ENCODE results near the gene ERG.

Gene ERG

GRCh38 chr21:38355353-38355752, 142.9 kb downstream of the ERG start:
- no peak for DNase-seq

DNA sequence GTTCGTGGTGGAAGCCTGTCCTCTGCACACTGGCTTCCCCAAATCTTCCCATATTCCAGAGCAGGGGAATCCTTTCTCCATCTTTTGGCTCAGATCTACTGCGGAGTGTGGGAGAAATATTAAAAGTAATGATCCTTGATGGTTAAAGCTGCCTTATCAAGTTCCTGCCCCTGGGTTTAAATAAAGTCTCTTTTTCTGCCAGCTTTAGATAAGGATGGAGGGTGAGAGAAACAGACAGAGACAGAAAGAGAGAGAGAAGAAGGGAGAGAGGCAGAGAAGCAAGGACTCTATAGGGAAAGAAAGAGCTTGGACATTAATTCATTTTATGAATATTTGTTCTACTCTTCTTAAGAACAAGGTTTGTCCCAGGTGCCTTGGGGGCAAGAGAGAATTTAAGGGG, 143.5 kb downstream of the ERG start:
- DNase-seq, result no peak

DNA sequence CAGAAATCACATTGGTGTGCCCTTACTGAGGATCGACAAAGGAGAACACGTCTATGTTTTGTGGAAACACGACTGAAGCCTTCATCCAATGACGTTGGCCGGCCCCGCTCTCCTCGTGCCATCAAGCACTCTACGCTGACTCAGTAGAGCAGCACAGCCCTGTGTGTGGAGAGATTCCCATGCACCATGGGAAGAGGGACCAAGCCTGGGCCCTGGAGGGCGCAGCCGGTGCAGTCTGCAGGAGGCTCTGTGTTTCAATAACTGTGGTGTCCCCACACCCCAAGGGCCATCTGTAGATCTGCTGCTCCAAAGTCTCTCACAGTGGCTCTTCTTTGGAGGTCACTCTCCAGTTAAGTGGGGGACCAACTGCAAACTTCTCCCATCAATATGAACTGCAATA, 144.0 kb downstream of the ERG start:
- DNase-seq, result no peak

DNA sequence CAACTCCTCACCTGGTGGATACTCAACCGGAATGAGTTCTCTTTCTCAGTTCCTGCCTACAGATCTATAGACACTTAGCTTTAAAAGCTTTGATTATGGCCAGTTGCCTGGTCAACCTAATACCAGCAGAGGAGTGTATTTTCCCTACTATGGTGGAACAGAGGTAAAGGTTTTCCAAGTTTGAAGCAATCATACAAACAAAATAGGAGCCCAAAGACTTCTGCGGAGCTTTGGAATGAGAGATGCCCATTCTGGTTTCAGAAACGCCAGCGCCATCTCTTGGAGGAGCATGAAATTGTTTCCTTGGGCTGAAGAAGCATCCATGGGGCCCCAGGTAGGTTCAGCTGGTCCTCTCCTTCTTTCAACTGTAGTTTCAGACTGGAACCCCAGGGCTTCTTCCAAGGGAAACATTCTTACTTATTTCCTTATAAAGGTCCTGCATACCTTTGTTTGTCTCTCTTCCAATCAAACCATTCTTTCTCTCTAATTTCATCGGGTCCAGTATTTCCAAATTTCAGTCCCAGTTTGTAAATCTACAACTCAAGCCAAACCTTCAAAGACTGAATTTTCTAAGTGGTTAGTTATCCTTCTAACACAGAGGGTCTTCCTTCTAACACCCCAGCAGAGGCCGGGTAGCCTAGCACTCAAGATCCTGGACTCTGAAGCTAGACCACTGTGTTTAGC, 145.6 kb downstream of the ERG start:
- peak; percentile 58 for DNase-seq

GRCh38 chr21:38351961-38352521, 146.2 kb downstream of the ERG start:
- DNase-seq, result peak; percentile 18

- no peak for DNase-seq
These were observed 146.9 kb downstream of the ERG start for GRCh38 chr21:38351176-38351959.

DNA sequence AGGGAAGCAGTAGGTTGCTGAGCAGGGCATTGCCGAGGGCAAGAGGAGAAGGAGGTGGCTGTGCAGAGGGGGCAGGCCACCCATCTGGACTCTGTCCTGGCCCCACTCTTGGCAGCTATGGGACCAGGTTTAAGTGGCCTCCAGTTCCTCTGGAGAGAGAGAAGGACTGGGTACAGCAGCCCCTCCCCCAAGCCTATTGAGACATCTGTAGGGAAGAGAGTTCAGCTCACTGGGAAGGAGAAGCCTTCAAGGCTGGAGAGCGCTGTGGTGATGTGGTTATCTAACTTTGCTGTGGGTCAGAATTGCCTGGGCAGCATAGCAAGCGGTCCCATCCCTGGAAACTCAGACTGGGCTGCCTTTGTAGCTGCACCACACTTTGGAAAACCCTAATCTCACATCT, 147.6 kb downstream of the ERG start:
- DNase-seq, result no peak

DNA sequence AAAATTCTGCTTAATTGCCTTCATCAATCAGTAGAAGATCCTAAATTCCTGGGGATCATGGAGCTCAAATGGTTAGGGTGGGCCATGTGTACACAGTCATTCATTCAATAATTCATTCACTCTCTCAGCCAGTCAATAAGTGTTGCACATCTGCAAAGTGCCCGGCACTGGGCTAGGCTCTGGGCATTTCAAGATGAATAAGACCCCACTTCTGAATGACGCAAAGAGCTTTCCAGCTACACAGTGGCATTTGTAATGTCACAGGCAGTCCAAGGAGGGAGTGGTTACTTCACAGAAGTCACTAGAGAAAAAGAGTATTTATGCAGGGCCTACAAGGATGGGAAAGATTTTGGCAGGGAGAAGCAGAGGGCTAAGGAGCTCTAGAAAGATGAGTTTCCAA, 148.3 kb downstream of the ERG start:
- DNase-seq, result no peak

GRCh38 chr21:38349111-38349746, 149.0 kb downstream of the ERG start:
- DNase-seq, result no peak

GRCh38 chr21:38346286-38346685, 152.0 kb downstream of the ERG start:
- no peak for DNase-seq

GRCh38 chr21:38343691-38344090, 154.6 kb downstream of the ERG start:
- no peak for DNase-seq

GRCh38 chr21:38342739-38343138, 155.5 kb downstream of the ERG start:
- DNase-seq, result no peak

- no peak for DNase-seq
These were observed 156.7 kb downstream of the ERG start for GRCh38 chr21:38341546-38342012.

- no peak for DNase-seq
These were observed 158.1 kb downstream of the ERG start for GRCh38 chr21:38340131-38340530.

GRCh38 chr21:38337793-38338192, 160.5 kb downstream of the ERG start:
- no peak for DNase-seq

DNA sequence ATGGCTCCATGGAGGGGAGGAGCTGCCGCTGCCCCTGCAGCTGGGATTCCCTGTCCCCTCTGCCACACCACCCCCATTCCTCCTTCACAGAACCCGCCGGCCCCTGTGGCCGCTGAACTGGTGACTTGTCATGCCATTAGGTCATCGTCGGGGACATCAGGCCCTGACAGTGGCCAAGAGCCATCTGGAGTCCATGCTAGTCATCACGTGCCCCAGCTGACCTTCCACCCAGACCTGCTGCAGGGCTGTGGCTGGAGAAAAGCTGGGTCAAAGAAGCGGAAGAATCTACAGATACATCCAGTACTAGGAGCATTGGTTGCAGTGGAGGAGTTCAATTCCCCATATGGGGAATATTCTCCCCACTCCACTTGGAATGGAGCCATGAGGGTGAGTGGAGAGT, 163.4 kb downstream of the ERG start:
- no peak for DNase-seq

DNA sequence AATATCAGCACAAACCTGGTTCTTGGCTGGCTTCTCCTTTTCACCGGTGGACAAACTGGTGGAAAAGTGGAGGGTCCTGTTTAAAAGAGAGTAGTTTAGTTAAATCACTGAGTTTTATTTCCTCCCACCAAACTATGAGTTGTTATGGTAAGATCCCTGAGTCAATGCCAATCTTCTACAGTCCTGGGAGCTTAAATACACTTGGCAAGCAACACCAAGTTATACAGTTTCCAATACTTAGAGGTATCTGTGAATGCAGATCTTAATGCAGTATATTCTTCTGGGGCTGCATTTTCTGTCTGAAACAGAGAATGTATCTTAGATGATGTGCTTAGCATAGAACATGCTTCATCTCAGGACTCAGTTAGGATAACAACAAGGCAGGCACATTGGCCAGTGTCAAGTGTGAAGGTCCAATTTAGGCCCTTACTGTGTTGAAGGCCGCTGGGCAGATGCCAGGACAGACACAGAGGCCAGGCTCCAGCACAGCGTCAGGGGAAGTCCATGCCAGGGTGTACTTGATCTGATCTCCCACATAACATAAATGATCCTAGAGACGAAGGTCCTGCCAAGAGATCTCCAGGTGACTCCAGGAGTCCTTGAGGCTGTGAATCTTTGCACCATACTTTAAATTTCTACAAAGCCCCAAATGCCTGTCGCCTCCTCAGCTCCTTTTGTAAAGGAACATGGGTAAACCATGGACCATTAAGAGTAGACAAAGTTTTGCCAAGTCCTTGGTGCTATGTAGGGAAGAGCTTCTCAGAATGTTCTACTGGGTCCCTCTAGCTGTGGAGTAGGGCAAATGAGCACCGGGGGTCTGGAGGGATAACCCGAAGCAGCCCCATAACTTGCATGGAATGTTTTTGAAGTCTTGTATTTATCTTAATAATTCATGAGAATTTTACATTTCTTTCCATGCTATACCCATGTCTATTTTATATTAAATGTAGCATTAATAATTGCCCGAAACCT, 164.7 kb downstream of the ERG start:
- DNase-seq, result peak; percentile 16

DNA sequence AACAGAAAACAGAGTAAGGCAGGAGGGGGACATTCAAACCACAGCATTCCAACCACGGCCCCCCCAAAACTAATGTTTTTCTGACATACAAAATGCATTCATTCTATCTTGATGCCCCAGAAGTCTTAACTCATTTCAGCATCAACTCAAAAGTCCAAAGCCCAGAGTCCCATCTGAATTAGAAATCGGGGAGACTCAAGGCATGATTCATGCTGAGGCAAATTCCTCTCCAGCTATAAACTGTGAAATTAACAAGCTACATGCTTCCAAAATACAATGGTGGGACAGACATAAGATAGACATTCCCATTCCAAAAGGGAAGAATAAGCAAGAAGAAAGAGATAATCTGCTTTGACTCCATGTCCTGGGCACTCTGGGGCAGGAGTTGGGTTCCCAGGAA, 167.6 kb downstream of the ERG start:
- DNase-seq, result no peak

All from inflammatory macrophage treated with lipopolysaccharide for 4 hours (primary cell).